ENCODE measurements around the gene NIPBL. TPM values are rescaled to one million over a fixed set of nuclear protein-coding genes. Genes with fewer than 3 reads are reported as not detected.

The NIPBL gene
- total RNA-seq, 1 donor = 24.6 TPM

- DNase-seq (ENCODE audit: low read depth) = peak; percentile 59
- peak overlapping the region; percentile 87 for H3K4me3 ChIP-seq (ENCODE audit: low read depth, low read length)
- TF ChIP-seq CTCF (IDR thresholded peaks at IDR 0.05; ENCODE audit: insufficient read depth, low read depth, low read length) = no peak
Observed at GRCh38 chr5:36875051-36875789, 1.3 kb upstream of the NIPBL start.

- H3K4me3 ChIP-seq (ENCODE audit: low read depth, low read length) = peak overlapping the region; percentile 87
- peak; percentile 83 for DNase-seq (ENCODE audit: low read depth)
Observed at GRCh38 chr5:36875790-36876298, 725 bp upstream of the NIPBL start.

GRCh38 chr5:36876965-36877666 is 547 bp downstream of the NIPBL start:
- peak; percentile 70 for DNase-seq (ENCODE audit: low read depth)
- TF ChIP-seq CTCF (IDR thresholded peaks at IDR 0.05; ENCODE audit: insufficient read depth, low read depth, low read length) = no peak
- peak overlapping the region; percentile 87 for H3K4me3 ChIP-seq (ENCODE audit: low read depth, low read length)

More at GRCh38 chr5:36875790-36876298, 725 bp upstream of the NIPBL start:
- peak; percentile 56 for TF ChIP-seq CTCF (IDR thresholded peaks at IDR 0.05; ENCODE audit: insufficient read depth, low read depth, low read length)

- DNase-seq (ENCODE audit: low read depth) = peak; percentile 48
- H3K4me3 ChIP-seq (ENCODE audit: low read depth, low read length) = peak overlapping the region; percentile 87
- TF ChIP-seq CTCF (IDR thresholded peaks at IDR 0.05; ENCODE audit: insufficient read depth, low read depth, low read length) = no peak
Observed at GRCh38 chr5:36877667-36878391, 1.3 kb downstream of the NIPBL start.

GRCh38 chr5:36878392-36879082 is 2.0 kb downstream of the NIPBL start:
- DNase-seq (ENCODE audit: low read depth) = peak; percentile 65
- TF ChIP-seq CTCF (IDR thresholded peaks at IDR 0.05; ENCODE audit: insufficient read depth, low read depth, low read length) = no peak

More at GRCh38 chr5:36878392-36879082, 2.0 kb downstream of the NIPBL start:
- H3K4me3 ChIP-seq (ENCODE audit: low read depth, low read length) = peak overlapping the region; percentile 87

Measured in fibroblast of villous mesenchyme (primary cell).